Panc1 (cell line): ENCODE measurements around the gene FAM107A. TPM values are rescaled to one million over a fixed set of nuclear protein-coding genes. Genes with fewer than 3 reads are reported as not detected.

Source experiments
- ATAC-seq: fragments of 200-7000 bp; cut with Tn5 transposase; 2 replicates; pipeline ENCODE4 v1.9.1; 2020; ENCODE audit warnings: mild to moderate bottlenecking, moderate library complexity
- BruUV-seq: library from RNA; stranded (reverse); fragments of 400-500 nt; replicated peaks from 2 replicates; lab custom pipeline; 2021; lab: Mats Ljungman, UMichigan
- CTCF ChIA-PET: fragments of 300-600 bp; sonication (Branson Sonifier 250); formaldehyde crosslinking; loops from one replicate; lab custom pipeline; 2022; ENCODE audit warnings: antibody characterized with exemption; lab: Charles Lee
- POLR2A ChIA-PET: fragments of 300-600 bp; sonication (Branson Sonifier 250); formaldehyde crosslinking; loops from one replicate; lab custom pipeline; 2022; ENCODE audit warnings: antibody characterized with exemption; lab: Charles Lee
- DNase-seq: peaks from one replicate; pipeline ENCODE4 v3.0.0-alpha.2; 2010; ENCODE audit warnings: low read depth, low spot score
- H3K27ac ChIP-seq: 2 replicates; pipeline ENCODE4 v1.5.1; 2011; ENCODE audit warnings: mild to moderate bottlenecking, low read length, inconsistent platforms
- H3K27me3 ChIP-seq: fragments of 200-500 bp; sonication (Bioruptor generic); 2 replicates; pipeline ENCODE4 v1.6.0; 2014; ENCODE audit warnings: low read length, inconsistent platforms; ENCODE audit not compliant: control insufficient read depth, insufficient read depth
- H3K36me3 ChIP-seq: fragments of 200-500 bp; sonication (Bioruptor generic); 2 replicates; pipeline ENCODE4 v1.5.1; 2014; ENCODE audit warnings: inconsistent platforms, mild to moderate bottlenecking, low read length, moderate library complexity; ENCODE audit not compliant: control insufficient read depth, insufficient read depth
- H3K4me1 ChIP-seq: 2 replicates; pipeline ENCODE4 v1.5.1; 2011; ENCODE audit warnings: inconsistent platforms, mild to moderate bottlenecking, low read length, moderate library complexity; ENCODE audit not compliant: control insufficient read depth, insufficient read depth
- H3K4me3 ChIP-seq, 2 experiments: 2 replicates each; pipeline ENCODE4 v1.5.1; 2011 to 2012; ENCODE audit warnings: low read depth in 2 of 2, low read length in 2 of 2, mild to moderate bottlenecking in 2 of 2, inconsistent platforms in 1 of 2, moderate library complexity in 1 of 2
- H3K9me3 ChIP-seq: fragments of 200-500 bp; sonication (Bioruptor generic); 2 replicates; pipeline ENCODE4 v1.5.1; 2014; ENCODE audit warnings: low read depth, mild to moderate bottlenecking, inconsistent platforms, low read length, moderate library complexity; ENCODE audit not compliant: control insufficient read depth, insufficient read depth
- CTCF ChIP-seq: fragments of 450-650 bp; IDR thresholded peaks from 2 replicates; pipeline ENCODE4 v1.5.1; 2017; ENCODE audit warnings: mild to moderate bottlenecking
- POLR2AphosphoS5 ChIP-seq: IDR thresholded peaks from 2 replicates; pipeline ENCODE4 v1.6.1; 2012; ENCODE audit warnings: mild to moderate bottlenecking, low read depth, low read length, moderate library complexity
- REST ChIP-seq, 2 experiments: IDR thresholded peaks; 2 replicates each; pipeline ENCODE4 v1.6.1; 2011 to 2012; ENCODE audit warnings: low read depth in 2 of 2, control low read depth in 1 of 2, low read length in 1 of 2, mild to moderate bottlenecking in 1 of 2, moderate library complexity in 1 of 2; ENCODE audit not compliant: insufficient read depth in 1 of 2
- SIN3A ChIP-seq: IDR thresholded peaks from 2 replicates; pipeline ENCODE4 v1.6.1; 2012; ENCODE audit warnings: low read depth, mild to moderate bottlenecking, low read length, moderate library complexity, borderline replicate concordance; ENCODE audit not compliant: insufficient read depth
- TCF7L2 ChIP-seq: IDR thresholded peaks from 2 replicates; pipeline ENCODE4 v1.6.1; 2011; ENCODE audit warnings: mild to moderate bottlenecking, low read depth, low read length, inconsistent platforms
- in situ Hi-C: cut with HindIII; loops from 2 replicates; pipeline ENCODE4 v1.10.0; 2016; ENCODE audit warnings: low sequenced_read_pairs, low pct_unique_long_range_greater_than_20kb
- intact Hi-C: fragments of 100-400 bp; cut with micrococcal nuclease; formaldehyde crosslinking; loops from one replicate; pipeline ENCODE4 v1.10.0; 2022; ENCODE audit not compliant: unreplicated experiment
- total RNA-seq: library from RNA; stranded (reverse); gene quantifications from one replicate; pipeline ENCODE4 v1.2.1, GENCODE V29; 2021; ENCODE audit not compliant: unreplicated experiment

Gene FAM107A
- total RNA-seq, 1 experiment from 2014 or later = 0.08 TPM

GRCh38 chr3:58530354-58530865 is 46.8 kb downstream of the FAM107A start:
- no peak for TF ChIP-seq POLR2AphosphoS5
- no peak for TF ChIP-seq REST (IDR thresholded peaks at IDR 0.05; ENCODE audit: insufficient read depth in 1 of 2, low read depth in 2 of 2, low read length in 1 of 2)
- no peak for TF ChIP-seq SIN3A
- TF ChIP-seq TCF7L2 = no peak
- TF ChIP-seq CTCF = no peak
- Histone ChIP-seq H3K4me3 (no peak overlapping the region), H3K4me1 (peaks cover 30% of the 10 kb centered on the region), H3K27me3 (no peaks in the 10 kb centered on the region), H3K9me3 (no peaks in the 10 kb centered on the region), H3K36me3 (no peaks in the 10 kb centered on the region), H3K27ac (peak overlapping the region; percentile 39; the same call in 1 of the 2 replicates)
- ChIA-PET POLR2A (no interaction called here), CTCF (no interaction called here)
- ATAC-seq (no peak), DNase-seq (no peak)
- in situ Hi-C loops = no loop called here
- intact Hi-C loops = no loop called here
- BruUV-seq = no TSS peak

GRCh38 chr3:58529516-58530353 is 47.5 kb downstream of the FAM107A start:
- intact Hi-C loops (no loop called here), in situ Hi-C loops (no loop called here)
- Histone ChIP-seq H3K36me3 (no peaks in the 10 kb centered on the region), H3K27ac (peak overlapping the region; percentile 49; the same call in 1 of the 2 replicates), H3K9me3 (no peaks in the 10 kb centered on the region), H3K4me1 (peaks cover 30% of the 10 kb centered on the region), H3K4me3 (no peak overlapping the region), H3K27me3 (no peaks in the 10 kb centered on the region)
- peak; percentile 55; the same call in 1 of the 2 replicates for ATAC-seq
- ChIA-PET CTCF (interaction anchor here (0.5 kb wide), 1 partner anchor 231 kb away, joined by 3 read pairs; no protein-coding TSS in a partner anchor), POLR2A (no interaction called here)
- no peak for DNase-seq
- BruUV-seq = no TSS peak
- TF ChIP-seq POLR2AphosphoS5 = no peak
- no peak for TF ChIP-seq SIN3A
- TF ChIP-seq CTCF = peak; percentile 79
